SU-DHL-6 (cell line): ENCODE data around the gene CMSS1.

Experiments used
- H2AFZ ChIP-seq: fragments of 200-600 bp; sonication (generic); 2 replicates; pipeline ENCODE4 v1.6.1; 2014; ENCODE audit warnings: low read depth, mild to moderate bottlenecking, moderate library complexity, mixed read lengths, antibody characterized with exemption, low read length; ENCODE audit not compliant: severe bottlenecking
- H3F3A ChIP-seq: fragments of 200-600 bp; shearing (Covaris generic); 2 replicates; pipeline ENCODE4 v1.6.0; 2016; ENCODE audit warnings: antibody characterized with exemption, mild to moderate bottlenecking; ENCODE audit not compliant: insufficient read depth
- H3K27ac ChIP-seq: fragments of 200-600 bp; sonication (generic); 2 replicates; pipeline ENCODE4 v1.5.1; 2016; ENCODE audit warnings: low read depth, mild to moderate bottlenecking, low read length, moderate library complexity, mixed read lengths
- H3K27me3 ChIP-seq: fragments of 200-600 bp; sonication (generic), shearing (Covaris generic); 2 replicates; pipeline ENCODE4 v1.6.0; 2014; ENCODE audit warnings: mild to moderate bottlenecking, low read length
- H3K36me3 ChIP-seq: fragments of 200-600 bp; sonication (generic); 2 replicates; pipeline ENCODE4 v1.6.1; 2014; ENCODE audit warnings: mild to moderate bottlenecking, low read length, mixed read lengths
- H3K4me2 ChIP-seq: fragments of 300-600, 200-600 bp; shearing (Covaris generic), sonication (generic); 2 replicates; pipeline ENCODE4 v1.6.0; 2014; ENCODE audit warnings: low read length, low read depth, mild to moderate bottlenecking; ENCODE audit not compliant: poor library complexity, severe bottlenecking
- H3K4me3 ChIP-seq: fragments of 200-600 bp; sonication (generic); 2 replicates; pipeline ENCODE4 v1.5.1; 2014; ENCODE audit warnings: antibody characterized with exemption, low read length, mild to moderate bottlenecking, mixed read lengths; ENCODE audit not compliant: insufficient read depth, poor library complexity, severe bottlenecking
- H3K79me2 ChIP-seq: fragments of 200-600 bp; sonication (generic); 2 replicates; pipeline ENCODE4 v1.6.1; 2014; ENCODE audit warnings: mild to moderate bottlenecking, low read length, moderate library complexity; ENCODE audit not compliant: insufficient read depth
- H3K9ac ChIP-seq: fragments of 200-600 bp; sonication (generic); 2 replicates; pipeline ENCODE4 v1.7.0; 2014; ENCODE audit warnings: mild to moderate bottlenecking, low read length
- H3K9me2 ChIP-seq: fragments of 200-600 bp; sonication (generic); replicated peaks from 2 replicates; pipeline ENCODE4 v1.6.1; 2014; ENCODE audit warnings: low read length; ENCODE audit not compliant: insufficient read depth
- H3K9me3 ChIP-seq: fragments of 200-600 bp; sonication (generic); 2 replicates; pipeline ENCODE4 v1.6.1; 2014; ENCODE audit warnings: low read length, mixed read lengths; ENCODE audit not compliant: insufficient read depth
- H4K20me1 ChIP-seq: fragments of 200-600 bp; sonication (generic); 2 replicates; pipeline ENCODE4 v1.6.1; 2014; ENCODE audit warnings: low read depth, mild to moderate bottlenecking, antibody characterized with exemption, low read length, moderate library complexity, mixed read lengths
- EZH2phosphoT487 ChIP-seq: fragments of 200-600 bp; sonication (generic), shearing (Covaris generic); conservative IDR thresholded peaks from 2 replicates; pipeline ENCODE4 v1.6.1; 2018; ENCODE audit warnings: mild to moderate bottlenecking, antibody characterized with exemption, low read length, moderate library complexity, mixed read lengths
- TF ChIP-seq, protein P1 (sequence below): fragments of 200-600 bp; sonication (generic); IDR thresholded peaks from one replicate; pipeline ENCODE4 v1.5.1; 2017; ENCODE audit warnings: antibody characterized with exemption, mild to moderate bottlenecking, low read length, moderate library complexity; ENCODE audit not compliant: insufficient read depth, poor library complexity, severe bottlenecking

The CMSS1 gene

GRCh38 chr3:99882436-99883137 lies 64.9 kb downstream of the CMSS1 start:
- Histone ChIP-seq H2AFZ (no peak overlapping the region), H3K4me3 (no peak overlapping the region), H3K9me2 (no peaks in the 10 kb centered on the region), H3K27ac (no peak overlapping the region), H3F3A (no peaks in the 10 kb centered on the region), H3K9me3 (no peaks in the 10 kb centered on the region), H3K36me3 (no peaks in the 10 kb centered on the region), H3K4me2 (no peak overlapping the region), H3K27me3 (no peaks in the 10 kb centered on the region), H3K79me2 (no peaks in the 10 kb centered on the region), H4K20me1 (0 out of 2 replicates have a peak, but pooled peaks cover 13% of the 10 kb centered on the region), H3K9ac (no peak overlapping the region)
- no peak for TF ChIP-seq EZH2phosphoT487
- TF ChIP-seq, protein P1, sequence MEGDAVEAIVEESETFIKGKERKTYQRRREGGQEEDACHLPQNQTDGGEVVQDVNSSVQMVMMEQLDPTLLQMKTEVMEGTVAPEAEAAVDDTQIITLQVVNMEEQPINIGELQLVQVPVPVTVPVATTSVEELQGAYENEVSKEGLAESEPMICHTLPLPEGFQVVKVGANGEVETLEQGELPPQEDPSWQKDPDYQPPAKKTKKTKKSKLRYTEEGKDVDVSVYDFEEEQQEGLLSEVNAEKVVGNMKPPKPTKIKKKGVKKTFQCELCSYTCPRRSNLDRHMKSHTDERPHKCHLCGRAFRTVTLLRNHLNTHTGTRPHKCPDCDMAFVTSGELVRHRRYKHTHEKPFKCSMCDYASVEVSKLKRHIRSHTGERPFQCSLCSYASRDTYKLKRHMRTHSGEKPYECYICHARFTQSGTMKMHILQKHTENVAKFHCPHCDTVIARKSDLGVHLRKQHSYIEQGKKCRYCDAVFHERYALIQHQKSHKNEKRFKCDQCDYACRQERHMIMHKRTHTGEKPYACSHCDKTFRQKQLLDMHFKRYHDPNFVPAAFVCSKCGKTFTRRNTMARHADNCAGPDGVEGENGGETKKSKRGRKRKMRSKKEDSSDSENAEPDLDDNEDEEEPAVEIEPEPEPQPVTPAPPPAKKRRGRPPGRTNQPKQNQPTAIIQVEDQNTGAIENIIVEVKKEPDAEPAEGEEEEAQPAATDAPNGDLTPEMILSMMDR, result no peak

DNA sequence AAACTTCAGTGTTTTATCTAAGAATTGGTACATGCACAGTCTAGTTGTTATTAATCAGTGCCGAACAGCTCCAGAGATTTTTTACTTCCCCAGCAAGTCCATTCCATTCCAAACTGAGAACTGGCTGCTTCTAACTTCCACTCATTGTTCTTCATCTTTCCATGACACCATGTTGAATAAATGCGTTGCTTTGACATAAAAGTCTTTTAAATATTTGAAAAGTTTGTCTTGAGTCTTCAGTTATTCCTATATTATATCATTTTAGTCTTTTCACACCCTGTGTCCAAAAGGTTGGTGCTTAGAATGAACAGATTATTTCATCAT lies 65.4 kb downstream of the CMSS1 start:
- no peaks in the 10 kb centered on the region for H3K9me2 ChIP-seq
- H3K27me3 ChIP-seq, result no peaks in the 10 kb centered on the region
- H3K9ac ChIP-seq, result no peak overlapping the region
- no peaks in the 10 kb centered on the region for H3F3A ChIP-seq
- 0 out of 2 replicates have a peak, but pooled peaks cover 11% of the 10 kb centered on the region for H4K20me1 ChIP-seq
- H3K79me2 ChIP-seq, result no peaks in the 10 kb centered on the region
- no peak overlapping the region for H3K27ac ChIP-seq
- no peaks in the 10 kb centered on the region for H3K36me3 ChIP-seq
- TF ChIP-seq, protein P1, result no peak
- TF ChIP-seq EZH2phosphoT487, result no peak
- no peak overlapping the region for H2AFZ ChIP-seq
- no peak overlapping the region for H3K4me3 ChIP-seq
- H3K4me2 ChIP-seq, result no peak overlapping the region
- no peaks in the 10 kb centered on the region for H3K9me3 ChIP-seq

DNA sequence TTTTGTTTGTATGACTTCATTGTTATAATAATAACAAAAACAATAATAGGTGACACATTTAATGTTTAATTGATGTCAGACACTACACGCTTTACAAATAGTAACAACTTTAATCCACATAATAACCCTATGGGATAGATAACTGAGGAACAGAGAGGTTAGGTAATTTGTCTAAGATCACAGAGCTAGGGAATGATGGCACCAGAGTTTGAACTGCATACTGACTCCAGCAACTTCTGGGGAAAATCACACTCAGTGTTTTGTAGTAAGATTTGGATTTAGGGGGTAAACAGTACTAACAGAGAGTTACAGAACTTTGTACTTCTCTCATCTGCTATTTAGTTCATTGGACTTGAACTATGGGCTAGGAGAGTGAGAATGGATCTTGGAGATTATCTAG lies 66.0 kb downstream of the CMSS1 start:
- H3K79me2 ChIP-seq, result no peaks in the 10 kb centered on the region
- 0 out of 2 replicates have a peak, but pooled peaks cover 6% of the 10 kb centered on the region for H4K20me1 ChIP-seq
- no peaks in the 10 kb centered on the region for H3K27me3 ChIP-seq
- no peaks in the 10 kb centered on the region; the same call in 1 of the 2 replicates for H3F3A ChIP-seq
- TF ChIP-seq EZH2phosphoT487, result no peak
- TF ChIP-seq, protein P1, result no peak
- no peak overlapping the region for H3K4me3 ChIP-seq
- no peak overlapping the region for H2AFZ ChIP-seq
- H3K9me2 ChIP-seq, result no peaks in the 10 kb centered on the region
- H3K27ac ChIP-seq, result no peak overlapping the region
- H3K4me2 ChIP-seq, result no peak overlapping the region
- H3K9ac ChIP-seq, result no peak overlapping the region
- no peaks in the 10 kb centered on the region for H3K9me3 ChIP-seq
- no peaks in the 10 kb centered on the region for H3K36me3 ChIP-seq
